Kidney (tissue), 14 donors: ENCODE results near the gene CBX5. TPM values are rescaled to one million over a fixed set of nuclear protein-coding genes. Genes with fewer than 3 reads are reported as not detected.

Source experiments
- DNase-seq, 5 donors: peaks; one replicate each; pipeline ENCODE4 v3.0.0-alpha.2; 2013 to 2020
- FAIRE-seq: peaks from 2 replicates; lab custom pipeline; 2012; peaks lifted over from hg19 to GRCh38; lab: Jason Lieb, UNC
- H3K27ac ChIP-seq, 2 donors: one replicate each; pipeline ENCODE4 v1.7.0; 2013; ENCODE audit warnings: low read depth in 2 of 2, low read length in 2 of 2, inconsistent platforms in 1 of 2
- H3K27me3 ChIP-seq: one replicate; pipeline ENCODE4 v1.7.1; 2013; ENCODE audit warnings: low read length, inconsistent platforms; ENCODE audit not compliant: control insufficient read depth, insufficient read depth
- H3K36me3 ChIP-seq, 3 donors: one replicate each; pipeline versions ENCODE4 v1.7.0 to v1.7.1; 2013; ENCODE audit warnings: low read length in 3 of 3, control low read depth in 1 of 3, inconsistent platforms in 1 of 3; ENCODE audit not compliant: insufficient read depth in 3 of 3, control insufficient read depth in 2 of 3
- H3K4me1 ChIP-seq, 3 donors: one replicate each; pipeline versions ENCODE4 v1.7.0 to v1.7.1; 2013; ENCODE audit warnings: low read length in 3 of 3, inconsistent platforms in 1 of 3, low read depth in 1 of 3; ENCODE audit not compliant: control insufficient read depth in 2 of 3, insufficient read depth in 2 of 3
- H3K4me3 ChIP-seq, 3 donors: one replicate each; pipeline versions ENCODE4 v1.7.0 to v1.8.1; 2013; ENCODE audit warnings: low read length in 3 of 3, control low read depth in 1 of 3, inconsistent platforms in 1 of 3
- H3K9ac ChIP-seq, 3 donors: one replicate each; pipeline versions ENCODE4 v1.7.0 to v1.7.1; 2013; ENCODE audit warnings: low read length in 3 of 3, control low read depth in 1 of 3, inconsistent platforms in 1 of 3
- H3K9me3 ChIP-seq, 3 donors: one replicate each; pipeline versions ENCODE4 v1.7.0 to v1.7.1; 2013; ENCODE audit warnings: low read length in 3 of 3, control low read depth in 1 of 3, inconsistent platforms in 1 of 3; ENCODE audit not compliant: control insufficient read depth in 2 of 3, insufficient read depth in 1 of 3
- CTCF ChIP-seq: IDR thresholded peaks from 3 replicates; pipeline ENCODE4 v1.5.1; 2012; ENCODE audit warnings: mild to moderate bottlenecking, moderate library complexity, borderline replicate concordance; ENCODE audit not compliant: insufficient read depth; ENCODE audit errors: extremely low read depth
- intact Hi-C: fragments of 100-400 bp; cut with DNase I; formaldehyde crosslinking; loops from one replicate; pipeline ENCODE4 v1.11.1; 2022
- polyA plus RNA-seq: library from polyadenylated mRNA; stranded (reverse); fragments of 350-450 nt; fragmentation: Illumina TruSeq; extraction: RNeasy Lipid Tissue Mini Kit (QIAGEN cat#74804); gene quantifications from one replicate; pipeline ENCODE4 v1.2.3, GENCODE V29; 2014; ENCODE audit warnings: low read depth, low replicate concordance; ENCODE audit not compliant: insufficient read depth
- total RNA-seq: library from RNA; stranded (reverse); fragmentation: NEBNext Ultra II Directional; extraction: Animal tissue kit (Norgen Biotek cat#: 25700); gene quantifications from one replicate; pipeline ENCODE4 v1.2.1, GENCODE V29; 2021
- donor health status: control.
- donor health status: control.
- donor health status: control.
- donor health status: control.
- donor health status: control.
- donor health status: DM: yes; HTN: yes; CAD: no.
- donor health status: Normal renal cell carcinoma (clear cell type).

The CBX5 gene
- total and polyA plus RNA-seq, 2 donors from 2014 or later = 15.0 to 112 TPM

DNA sequence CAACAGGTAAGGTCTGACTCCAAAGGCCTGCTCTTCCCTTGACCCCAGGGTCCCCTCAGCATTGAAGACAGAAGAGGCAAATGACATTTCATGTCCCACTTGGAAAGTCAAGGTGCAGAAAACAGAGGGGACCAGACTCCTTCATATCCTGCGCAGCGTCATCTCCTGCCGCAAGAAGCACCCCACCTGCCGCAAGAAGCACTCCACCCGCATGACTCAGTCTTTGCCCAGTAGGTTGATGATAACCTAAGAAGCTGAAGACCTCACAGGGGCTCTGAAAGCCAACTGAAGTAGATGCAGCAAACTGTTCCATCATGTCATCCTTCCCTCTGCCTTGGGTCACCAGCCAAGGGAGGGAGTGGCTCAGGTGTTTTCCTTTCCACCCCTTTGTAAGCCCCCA lies 79.5 kb downstream of the CBX5 start:
- intact Hi-C loops = loop anchor here (5.0 kb wide), 1 partner anchor 198 kb away; the partner anchor contains the start of gene HOXC9
- Histone ChIP-seq H3K36me3 (no peaks in the 10 kb centered on the region), H3K27ac (no peak overlapping the region), H3K9me3 (no peaks in the 10 kb centered on the region), H3K4me3 (no peak overlapping the region), H3K9ac (no peak overlapping the region), H3K4me1 (peaks cover 4 to 15% (median 5%) of the 10 kb centered on the region in 3 donors), H3K27me3 (no peaks in the 10 kb centered on the region)
- DNase-seq (peak in 1 of 5 donors; percentile 26), FAIRE-seq (no peak)
- TF ChIP-seq CTCF = no peak

- Histone ChIP-seq H3K27ac (no peak overlapping the region), H3K36me3 (no peaks in the 10 kb centered on the region), H3K4me1 (peaks cover 4 to 15% (median 9%) of the 10 kb centered on the region in 3 donors), H3K9me3 (no peaks in the 10 kb centered on the region), H3K4me3 (no peak overlapping the region), H3K9ac (no peak overlapping the region), H3K27me3 (no peaks in the 10 kb centered on the region)
- DNase-seq (no peak), FAIRE-seq (no peak)
- intact Hi-C loops = loop anchor here (5.0 kb wide), 2 partner anchors 188 to 198 kb away; partner anchors contain the start of gene HOXC9
- TF ChIP-seq CTCF = no peak
These were observed 80.0 kb downstream of the CBX5 start for GRCh38 chr12:54199917-54200316.

DNA sequence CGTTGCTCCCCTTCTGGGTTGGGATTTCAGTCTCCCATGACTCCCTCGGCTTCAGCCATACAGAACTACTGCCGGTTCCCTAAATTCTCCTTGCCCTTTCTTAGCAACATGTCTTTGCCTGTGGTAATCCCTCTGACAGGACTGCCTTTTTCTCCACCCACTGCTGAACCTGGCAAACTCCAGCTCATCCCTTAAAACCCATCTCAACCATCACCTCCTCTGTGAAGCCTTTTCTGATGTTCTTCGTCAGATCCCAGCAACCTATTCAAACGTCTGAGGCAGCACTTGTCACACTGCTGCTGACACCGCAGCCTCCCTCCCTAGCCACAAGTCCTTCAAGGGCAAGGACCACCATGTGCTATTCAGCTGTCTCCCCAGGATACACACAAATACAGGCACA lies 80.9 kb downstream of the CBX5 start:
- intact Hi-C loops = loop anchor here (5.0 kb wide), 1 partner anchor 187 kb away; no protein-coding TSS in a partner anchor
- no peak for TF ChIP-seq CTCF

GRCh38 chr12:54197431-54197909 lies 82.5 kb downstream of the CBX5 start:
- no peak overlapping the region for H3K4me3 ChIP-seq
- H3K36me3 ChIP-seq = no peaks in the 10 kb centered on the region
- no peak for TF ChIP-seq CTCF
- intact Hi-C loops = loop anchor here (5.0 kb wide), 1 partner anchor 185 kb away; no protein-coding TSS in a partner anchor
- H3K9me3 ChIP-seq = no peaks in the 10 kb centered on the region
- FAIRE-seq (no peak), DNase-seq (peak in 2 of 5 donors; percentile 60 to 79)
- peak overlapping the region in 1 of 2 donors; percentile 23 for H3K27ac ChIP-seq
- no peaks in the 10 kb centered on the region for H3K27me3 ChIP-seq
- no peak overlapping the region for H3K9ac ChIP-seq
- H3K4me1 ChIP-seq = peaks cover 4 to 15% (median 9%) of the 10 kb centered on the region in 3 donors

More for the DNA sequence above, 80.9 kb downstream of the CBX5 start:
- Histone ChIP-seq H3K4me1 (peaks cover 4 to 15% (median 9%) of the 10 kb centered on the region in 3 donors), H3K27ac (no peak overlapping the region), H3K9me3 (no peaks in the 10 kb centered on the region), H3K27me3 (no peaks in the 10 kb centered on the region), H3K9ac (no peak overlapping the region), H3K4me3 (no peak overlapping the region), H3K36me3 (no peaks in the 10 kb centered on the region)
- DNase-seq = no peak
- FAIRE-seq = no peak
